K562 (cell line): Measurements from ENCODE around the gene TRAK1. TPM values are rescaled to one million over a fixed set of nuclear protein-coding genes. Genes with fewer than 3 reads are reported as not detected.
A peak's percentile ranks its signal among the peaks of the same experiment; 100 is the strongest.

Experiments
- ATAC-seq: fragments of 200-7000 bp; cut with Tn5 transposase; 3 replicates; pipeline ENCODE4 v1.9.1; 2020; ENCODE audit warnings: moderate library complexity
- BruUV-seq: library from RNA; stranded (reverse); fragments of 400-500 nt; replicated peaks from 2 replicates; lab custom pipeline; 2021; lab: Mats Ljungman, UMichigan
- CTCF ChIA-PET: fragments of 300-600 bp; formaldehyde crosslinking; extraction: SDS; loops from one replicate; lab custom pipeline; 2021; ENCODE audit warnings: low intra/inter-chr PET ratio; lab: Yijun Ruan, JAX
- POLR2A ChIA-PET: fragments of 300-600, 350-650 bp; sonication (Branson Sonifier 250); formaldehyde crosslinking; extraction: SDS; loops from one replicate; lab custom pipeline; 2021; ENCODE audit warnings: antibody characterized with exemption, inconsistent platforms; lab: Yijun Ruan, JAX
- DNase-seq, 4 experiments: peaks; one replicate each; pipeline versions ENCODE4 v3.0.0 to v3.0.0-alpha.2; 2011 to 2018; ENCODE audit warnings: low spot score in 3 of 4, mixed read lengths in 3 of 4; ENCODE audit errors: extremely low read depth in 1 of 4
- FAIRE-seq: peaks from 2 replicates; lab custom pipeline; 2011; peaks lifted over from hg19 to GRCh38; lab: Jason Lieb, UNC
- H2AFZ ChIP-seq: 2 replicates; pipeline ENCODE4 v1.6.0; 2011; ENCODE audit warnings: low read depth, low read length, control low read depth, inconsistent platforms
- H3K27ac ChIP-seq: fragments of 200-600 bp; 3 replicates; pipeline ENCODE4 v1.8.0; 2011; ENCODE audit warnings: low read depth, mild to moderate bottlenecking, control low read depth, inconsistent platforms, low read length, moderate library complexity, mixed read lengths; ENCODE audit errors: extremely low read depth
- H3K27me3 ChIP-seq, 2 experiments: fragments of 300-600 bp in 1 of 2; 2 replicates in 1 of 2; 3 replicates in 1 of 2; pipeline versions ENCODE4 v1.6.0 to v1.8.0; 2011; ENCODE audit warnings: inconsistent platforms in 2 of 2, low read length in 2 of 2, mild to moderate bottlenecking in 1 of 2, mixed read lengths in 1 of 2, moderate library complexity in 1 of 2; ENCODE audit not compliant: control insufficient read depth in 2 of 2, insufficient read depth in 2 of 2
- H3K36me3 ChIP-seq: fragments of 300-600 bp; 3 replicates; pipeline ENCODE4 v1.8.0; 2011; ENCODE audit warnings: mild to moderate bottlenecking, low read length, inconsistent platforms; ENCODE audit not compliant: control insufficient read depth, insufficient read depth
- H3K4me1 ChIP-seq, 2 experiments: fragments of 200-600 bp in 1 of 2; replicated peaks in 1 of 2; 2 replicates in 1 of 2; 3 replicates in 1 of 2; pipeline versions ENCODE4 v1.5.1 to v1.8.0; 2011; ENCODE audit warnings: inconsistent platforms in 2 of 2, low read length in 2 of 2, mild to moderate bottlenecking in 1 of 2, mixed read lengths in 1 of 2, moderate library complexity in 1 of 2; ENCODE audit not compliant: control insufficient read depth in 2 of 2, insufficient read depth in 2 of 2
- H3K4me2 ChIP-seq: 2 replicates; pipeline ENCODE4 v1.6.1; 2011; ENCODE audit warnings: low read length, control low read depth, inconsistent platforms, mixed read lengths; ENCODE audit not compliant: insufficient read depth
- H3K4me3 ChIP-seq: fragments of 200-600 bp; sonication (generic), shearing (Covaris generic); 2 replicates; pipeline ENCODE4 v1.5.1; 2016; ENCODE audit warnings: control low read depth, inconsistent platforms
- H3K79me2 ChIP-seq: fragments of 200-600 bp; 3 replicates; pipeline ENCODE4 v1.8.0; 2011; ENCODE audit warnings: low read length, inconsistent platforms; ENCODE audit not compliant: control insufficient read depth, insufficient read depth
- H3K9ac ChIP-seq, 2 experiments: 2 replicates each; pipeline versions ENCODE4 v1.6.0 to v1.6.1; 2011; ENCODE audit warnings: low read depth in 2 of 2, low read length in 2 of 2, control low read depth in 1 of 2, inconsistent platforms in 1 of 2, mild to moderate bottlenecking in 1 of 2, mixed read lengths in 1 of 2; ENCODE audit not compliant: insufficient read depth in 1 of 2
- H3K9me1 ChIP-seq: one replicate; pipeline ENCODE4 v1.6.0; 2011; ENCODE audit warnings: inconsistent platforms, mild to moderate bottlenecking, low read length, moderate library complexity; ENCODE audit not compliant: control insufficient read depth, insufficient read depth
- H3K9me3 ChIP-seq: replicated peaks from 2 replicates; pipeline ENCODE4 v1.5.1; 2011; ENCODE audit warnings: low read depth, low read length, inconsistent platforms; ENCODE audit not compliant: control insufficient read depth, insufficient read depth
- H4K20me1 ChIP-seq: replicated peaks from 2 replicates; pipeline ENCODE4 v1.6.1; 2011; ENCODE audit warnings: low read length, inconsistent platforms, mixed read lengths; ENCODE audit not compliant: control insufficient read depth, insufficient read depth
- CEBPB ChIP-seq: fragments of 450-650 bp; IDR thresholded peaks from 2 replicates; pipeline ENCODE4 v1.6.1; 2016; ENCODE audit warnings: missing genetic modification characterization, missing compliant biosample characterization
- TBP ChIP-seq: optimal IDR thresholded peaks from 2 replicates; pipeline ENCODE3; 2011; ENCODE audit warnings: low read depth, low read length, improper control_type of control experiment
- ZNF717 ChIP-seq: fragments of 250-450 bp; sonication (Bioruptor Pico); IDR thresholded peaks from 2 replicates; pipeline ENCODE4 v1.5.0; 2021
- WGBS: fragments of 100-300 bp; shearing (Covaris generic); methylation state at CpG from one replicate; pipeline ENCODE4 v1.1.6; 2016; ENCODE audit warnings: low coverage, mixed read lengths; ENCODE audit not compliant: insufficient coverage; ENCODE audit errors: missing lambda C conversion rate; 5-methylcytosine and 5-hydroxymethylcytosine counted together
- in situ Hi-C: fragments of 300-500 bp; cut with MboI; formaldehyde crosslinking; loops from 4 replicates; pipeline ENCODE4 v1.15.0; 2018; ENCODE audit warnings: inconsistent platforms, mixed read lengths
- intact Hi-C: fragments of 100-400 bp; cut with micrococcal nuclease; formaldehyde crosslinking; loops from 2 replicates; pipeline ENCODE4 v1.14.2; 2022
- polyA plus RNA-seq, 8 experiments: library from polyadenylated mRNA; depleted of rRNA in 4 of 8; stranded (reverse) in 5 of 8; unstranded in 3 of 8; fragments of >200 nt; fragmentation: Nextera tagmentation in 2 of 8; fragmentation: Illumina TruSeq in 1 of 8; extraction: Ambion mirVana in 2 of 8; extraction: Trizol in 1 of 8; gene quantifications; 2 replicates each; pipeline versions ENCODE4 v1.2.1 to v1.2.3, GENCODE V29; 2011 to 2014; ENCODE audit warnings: inconsistent platforms in 1 of 8, missing spikeins in 1 of 8
- total RNA-seq, 7 experiments: library from RNA; depleted of rRNA in 6 of 7; stranded (reverse); fragments of >200 nt in 6 of 7; fragmentation: Illumina TruSeq in 2 of 7; extraction: Trizol in 2 of 7; gene quantifications; 2 replicates each; pipeline versions ENCODE4 v1.2.1 to v1.2.3, GENCODE V29; 2011 to 2021; ENCODE audit warnings: low replicate concordance in 1 of 7
- TF ChIP-seq, protein P1 (sequence below): fragments of 450-650 bp; formaldehyde crosslinking; IDR thresholded peaks from 2 replicates; pipeline ENCODE4 v1.4.0; 2020; ENCODE audit warnings: mild to moderate bottlenecking, moderate library complexity
- TF ChIP-seq, protein P2 (sequence below): sonication (generic); formaldehyde crosslinking; IDR thresholded peaks from 2 replicates; pipeline ENCODE4 v1.8.1; 2023; ENCODE audit warnings: mild to moderate bottlenecking, missing genetic modification reagents

Gene TRAK1
- total and polyA plus RNA-seq, 9 of the 15 experiments (the other 6 are each of a cell fraction or from before 2014, with no cell fraction given) = 5.3 to 28.5 (median 17.5) TPM

DNA sequence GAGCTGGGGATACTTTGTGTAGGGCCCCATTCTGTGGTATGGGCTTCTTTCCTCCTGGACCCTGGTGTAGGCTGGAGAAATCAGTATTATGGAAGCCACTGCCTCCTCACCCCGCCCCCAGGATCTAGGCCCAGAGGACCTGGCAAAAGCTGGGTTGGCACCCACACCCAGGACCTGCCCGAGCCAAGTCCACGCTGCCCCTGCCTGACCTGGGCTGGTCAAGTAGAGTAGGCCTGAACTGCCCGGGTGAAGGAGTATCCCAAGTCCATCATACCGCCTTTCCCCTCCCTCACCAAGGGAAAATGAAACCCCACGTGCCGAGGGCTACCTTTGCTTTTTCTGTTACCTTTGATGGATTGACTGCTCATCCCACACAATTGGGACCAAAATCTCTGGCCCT is 37.7 kb upstream of the TRAK1 start (continued):
- TF ChIP-seq, protein P1, sequence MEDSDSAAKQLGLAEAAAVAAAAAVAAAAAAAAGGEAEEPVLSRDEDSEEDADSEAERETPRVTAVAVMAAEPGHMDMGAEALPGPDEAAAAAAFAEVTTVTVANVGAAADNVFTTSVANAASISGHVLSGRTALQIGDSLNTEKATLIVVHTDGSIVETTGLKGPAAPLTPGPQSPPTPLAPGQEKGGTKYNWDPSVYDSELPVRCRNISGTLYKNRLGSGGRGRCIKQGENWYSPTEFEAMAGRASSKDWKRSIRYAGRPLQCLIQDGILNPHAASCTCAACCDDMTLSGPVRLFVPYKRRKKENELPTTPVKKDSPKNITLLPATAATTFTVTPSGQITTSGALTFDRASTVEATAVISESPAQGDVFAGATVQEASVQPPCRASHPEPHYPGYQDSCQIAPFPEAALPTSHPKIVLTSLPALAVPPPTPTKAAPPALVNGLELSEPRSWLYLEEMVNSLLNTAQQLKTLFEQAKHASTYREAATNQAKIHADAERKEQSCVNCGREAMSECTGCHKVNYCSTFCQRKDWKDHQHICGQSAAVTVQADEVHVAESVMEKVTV (CRISPR knock-in tag) = no peak
- TF ChIP-seq ZNF717 (CRISPR knock-in tag) = no peak

DNA sequence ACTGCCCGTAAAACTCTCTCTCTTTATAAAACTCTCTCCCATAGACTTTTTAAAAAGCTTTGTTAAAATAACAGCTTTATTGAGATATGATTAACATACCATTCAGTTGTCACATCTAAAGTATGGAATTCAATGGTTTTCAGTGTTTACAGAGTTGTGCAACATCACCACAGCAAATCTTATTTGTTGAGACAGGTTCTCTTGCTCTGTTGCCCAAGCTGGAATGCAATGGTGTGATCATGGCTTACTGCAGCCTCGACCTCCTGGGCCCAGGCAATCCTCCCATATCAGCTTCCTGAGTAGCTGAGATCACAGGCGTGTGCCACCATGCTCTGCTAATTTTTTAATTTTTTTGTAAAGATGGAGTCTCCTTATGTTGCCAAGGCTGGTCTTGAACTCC is 35.9 kb upstream of the TRAK1 start:
- TF ChIP-seq CEBPB = peak; percentile 52
- TF ChIP-seq TBP = no peak
- TF ChIP-seq, protein P2, sequence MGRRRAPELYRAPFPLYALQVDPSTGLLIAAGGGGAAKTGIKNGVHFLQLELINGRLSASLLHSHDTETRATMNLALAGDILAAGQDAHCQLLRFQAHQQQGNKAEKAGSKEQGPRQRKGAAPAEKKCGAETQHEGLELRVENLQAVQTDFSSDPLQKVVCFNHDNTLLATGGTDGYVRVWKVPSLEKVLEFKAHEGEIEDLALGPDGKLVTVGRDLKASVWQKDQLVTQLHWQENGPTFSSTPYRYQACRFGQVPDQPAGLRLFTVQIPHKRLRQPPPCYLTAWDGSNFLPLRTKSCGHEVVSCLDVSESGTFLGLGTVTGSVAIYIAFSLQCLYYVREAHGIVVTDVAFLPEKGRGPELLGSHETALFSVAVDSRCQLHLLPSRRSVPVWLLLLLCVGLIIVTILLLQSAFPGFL (CRISPR knock-in tag) = no peak
- TF ChIP-seq, all 486 proteins: peak for 1
- Histone ChIP-seq H3K4me1 (peaks cover 3 to 4% of the 10 kb centered on the region in 2 experiments; a peak in 3 of 5 replicates), H3K9me1 (no peaks in the 10 kb centered on the region), H3K4me3 (no peak overlapping the region), H3K9me3 (no peaks in the 10 kb centered on the region), H3K27me3 (no peaks in the 10 kb centered on the region), H4K20me1 (peaks cover 35% of the 10 kb centered on the region), H3K9ac (no peak overlapping the region), H3K27ac (no peak overlapping the region), H3K79me2 (peaks cover 21% of the 10 kb centered on the region; the same call in 2 of the 3 replicates), H2AFZ (no peak overlapping the region), H3K4me2 (no peak overlapping the region), H3K36me3 (no peaks in the 10 kb centered on the region)
- intact Hi-C loops = no loop called here
- in situ Hi-C loops = no loop called here
- no peak for FAIRE-seq
- 52% methylated on average over 3 of the region's 3 CpGs for WGBS
- ATAC-seq = no peak
- ChIA-PET CTCF (no interaction called here), POLR2A (no interaction called here)
- DNase-seq = no peak
- BruUV-seq = no TSS peak
